ENCODE results near the gene NYAP2. TPM values are rescaled to one million over a fixed set of nuclear protein-coding genes. Genes with fewer than 3 reads are reported as not detected.
A peak's percentile ranks its signal among the peaks of the same experiment; 100 is the strongest.

Gene NYAP2
- total RNA-seq, 2 donors from 2014 or later, result not detected

GRCh38 chr2:225422145-225422544 lies 22.6 kb downstream of the NYAP2 start:
- intact Hi-C loops (cut with DNase I), result no loop called here
- DNase-seq, result no peak

GRCh38 chr2:225425284-225425683 lies 25.8 kb downstream of the NYAP2 start:
- intact Hi-C loops (cut with DNase I), result no loop called here
- ATAC-seq, result no peak
- DNase-seq, result no peak

More at GRCh38 chr2:225422145-225422544, 22.6 kb downstream of the NYAP2 start:
- no peak for ATAC-seq

GRCh38 chr2:225428360-225428759 lies 28.9 kb downstream of the NYAP2 start:
- intact Hi-C loops (cut with DNase I), result no loop called here
- no peak for ATAC-seq
- DNase-seq, result no peak

- DNase-seq, result no peak
- ATAC-seq, result peak; percentile 44 to 61
- intact Hi-C loops (cut with DNase I), result no loop called here
Measured at GRCh38 chr2:225429717-225430116, 30.2 kb downstream of the NYAP2 start.

- ATAC-seq (no peak), DNase-seq (no peak)
- intact Hi-C loops (cut with DNase I), result no loop called here
Measured at GRCh38 chr2:225431105-225431863, 31.8 kb downstream of the NYAP2 start.

GRCh38 chr2:225434014-225434413 lies 34.5 kb downstream of the NYAP2 start:
- no peak for ATAC-seq
- intact Hi-C loops (cut with DNase I), result no loop called here

GRCh38 chr2:225437319-225437718 lies 37.8 kb downstream of the NYAP2 start:
- DNase-seq, result no peak

More at GRCh38 chr2:225434014-225434413, 34.5 kb downstream of the NYAP2 start:
- no peak for DNase-seq

GRCh38 chr2:225438248-225438647 lies 38.7 kb downstream of the NYAP2 start:
- ATAC-seq, result no peak
- intact Hi-C loops (cut with DNase I), result no loop called here
- DNase-seq, result no peak

More at GRCh38 chr2:225437319-225437718, 37.8 kb downstream of the NYAP2 start:
- intact Hi-C loops (cut with DNase I), result no loop called here
- no peak for ATAC-seq

GRCh38 chr2:225452677-225453076 lies 53.2 kb downstream of the NYAP2 start:
- intact Hi-C loops (cut with DNase I), result no loop called here
- ATAC-seq (no peak), DNase-seq (no peak)

- DNase-seq (no peak), ATAC-seq (no peak)
- intact Hi-C loops (cut with DNase I), result no loop called here
Measured at GRCh38 chr2:225454412-225454811, 54.9 kb downstream of the NYAP2 start.

GRCh38 chr2:225456619-225457260 lies 57.2 kb downstream of the NYAP2 start:
- no peak for DNase-seq
- intact Hi-C loops (cut with DNase I), result no loop called here
- no peak for ATAC-seq

- ATAC-seq, result no peak
Measured at GRCh38 chr2:225457482-225457881, 58.0 kb downstream of the NYAP2 start.

GRCh38 chr2:225458431-225459117 lies 59.1 kb downstream of the NYAP2 start:
- intact Hi-C loops (cut with DNase I), result no loop called here
- no peak for ATAC-seq
- DNase-seq, result no peak

More at GRCh38 chr2:225457482-225457881, 58.0 kb downstream of the NYAP2 start:
- intact Hi-C loops (cut with DNase I), result no loop called here
- no peak for DNase-seq

GRCh38 chr2:225462417-225462816 lies 62.9 kb downstream of the NYAP2 start:
- intact Hi-C loops (cut with DNase I), result no loop called here
- ATAC-seq (no peak), DNase-seq (no peak)

- ATAC-seq, result no peak
- no peak for DNase-seq
- intact Hi-C loops (cut with DNase I), result no loop called here
Measured at GRCh38 chr2:225462945-225463344, 63.4 kb downstream of the NYAP2 start.

- intact Hi-C loops (cut with DNase I), result no loop called here
- ATAC-seq (no peak), DNase-seq (no peak)
Measured at GRCh38 chr2:225463449-225463848, 63.9 kb downstream of the NYAP2 start.

- ATAC-seq (no peak), DNase-seq (no peak)
- intact Hi-C loops (cut with DNase I), result no loop called here
Measured at GRCh38 chr2:225464346-225465025, 65.0 kb downstream of the NYAP2 start.

GRCh38 chr2:225465827-225466226 lies 66.3 kb downstream of the NYAP2 start:
- DNase-seq, result no peak
- ATAC-seq, result no peak
- intact Hi-C loops (cut with DNase I), result no loop called here

- ATAC-seq (no peak), DNase-seq (no peak)
- intact Hi-C loops (cut with DNase I), result no loop called here
Measured at GRCh38 chr2:225466891-225467604, 67.5 kb downstream of the NYAP2 start.
